Mucosa of stomach (tissue), 1 donor: ENCODE data around the gene A2ML1.
"Not testable (repeated sequence)": the region's sequence is repeated elsewhere in the genome, so short reads cannot be mapped to it uniquely, and the experiment has no call there.

Source experiments
- H3K27me3 ChIP-seq: one replicate; pipeline ENCODE4 v1.7.0; 2013; ENCODE audit warnings: mild to moderate bottlenecking, low read length; ENCODE audit not compliant: control insufficient read depth, insufficient read depth
- H3K36me3 ChIP-seq: one replicate; pipeline ENCODE4 v1.7.0; 2013; ENCODE audit warnings: low read length; ENCODE audit not compliant: control insufficient read depth, insufficient read depth
- H3K4me1 ChIP-seq: one replicate; pipeline ENCODE4 v1.7.0; 2013; ENCODE audit warnings: mild to moderate bottlenecking, low read length; ENCODE audit not compliant: control insufficient read depth, insufficient read depth
- H3K4me3 ChIP-seq: one replicate; pipeline ENCODE4 v1.7.0; 2013; ENCODE audit warnings: low read length
- H3K9ac ChIP-seq: one replicate; pipeline ENCODE4 v1.7.0; 2013; ENCODE audit warnings: mild to moderate bottlenecking, low read length, moderate library complexity
- H3K9me3 ChIP-seq: one replicate; pipeline ENCODE4 v1.7.0; 2013; ENCODE audit warnings: mild to moderate bottlenecking, low read length, moderate library complexity; ENCODE audit not compliant: control insufficient read depth
- donor health status: Pancreatic carcinoma.

A2ML1 gene

DNA sequence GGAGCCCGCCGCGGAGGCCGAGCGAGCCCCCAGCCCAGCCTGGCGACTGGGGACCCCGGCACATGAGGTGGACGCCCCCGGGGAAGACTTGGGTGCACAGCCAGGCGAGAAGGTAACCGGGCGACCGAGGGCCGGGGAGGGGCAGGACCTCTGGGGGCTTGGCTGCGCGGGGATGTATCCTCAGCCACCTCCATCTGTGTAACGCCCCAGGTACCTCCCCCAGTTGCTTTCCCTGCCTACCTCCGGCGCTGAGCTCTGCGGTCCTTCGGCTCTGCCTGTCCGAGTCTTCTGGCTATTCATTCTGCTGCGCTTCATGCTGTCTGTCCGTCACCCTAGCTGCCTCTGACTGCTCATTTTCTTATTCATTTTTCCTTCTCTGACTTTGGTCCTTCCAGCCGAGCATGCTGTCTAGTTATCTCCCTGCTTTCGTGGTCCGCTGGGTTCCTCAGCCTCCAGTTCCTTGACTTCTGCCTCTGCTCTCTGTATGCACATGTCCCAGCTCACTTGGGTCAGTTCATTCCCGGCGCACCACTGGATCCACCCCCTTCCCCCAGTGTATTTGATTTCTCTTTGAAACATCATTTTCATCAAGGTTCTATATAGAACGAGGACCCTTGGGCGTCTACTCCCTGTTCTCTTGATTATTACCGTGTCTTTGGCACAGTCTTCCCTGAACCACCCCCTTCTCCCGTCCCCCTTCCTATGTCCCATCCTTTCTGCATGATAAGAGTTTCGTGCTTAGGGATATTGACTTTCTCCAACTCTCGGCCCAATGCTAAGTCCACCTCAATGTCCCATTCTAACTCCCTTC lies 92.5 kb downstream of the A2ML1 start:
- no peaks in the 10 kb centered on the region for H3K27me3 ChIP-seq
- H3K9ac ChIP-seq: peak overlapping the region; percentile 67
- no peaks in the 10 kb centered on the region for H3K36me3 ChIP-seq
- H3K9me3 ChIP-seq: no peaks in the 10 kb centered on the region
- peak overlapping the region; percentile 71 for H3K4me3 ChIP-seq
- peaks cover 19% of the 10 kb centered on the region for H3K4me1 ChIP-seq

DNA sequence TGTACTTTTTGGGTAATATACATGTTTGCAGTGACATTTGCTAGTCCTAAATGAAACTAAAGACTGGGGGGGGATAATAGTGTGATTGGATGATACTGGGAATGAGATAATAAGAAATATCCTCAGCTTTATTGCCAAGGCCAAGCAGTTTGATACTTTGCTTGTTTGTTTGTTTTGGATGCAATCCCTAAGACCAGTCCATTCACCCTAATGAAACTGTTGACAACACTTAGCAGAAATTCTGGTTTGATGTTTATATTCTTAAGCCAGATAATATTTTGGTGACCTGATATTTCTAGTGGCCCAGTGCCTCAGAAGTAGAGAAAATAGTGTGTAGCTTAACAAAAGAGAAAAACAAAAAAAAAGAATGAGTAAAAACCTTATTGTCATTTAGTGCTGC lies 93.7 kb downstream of the A2ML1 start:
- Histone ChIP-seq H3K4me1 (peaks cover 19% of the 10 kb centered on the region), H3K9me3 (no peaks in the 10 kb centered on the region), H3K9ac (no peak overlapping the region), H3K36me3 (no peaks in the 10 kb centered on the region), H3K4me3 (no peak overlapping the region), H3K27me3 (no peaks in the 10 kb centered on the region)

DNA sequence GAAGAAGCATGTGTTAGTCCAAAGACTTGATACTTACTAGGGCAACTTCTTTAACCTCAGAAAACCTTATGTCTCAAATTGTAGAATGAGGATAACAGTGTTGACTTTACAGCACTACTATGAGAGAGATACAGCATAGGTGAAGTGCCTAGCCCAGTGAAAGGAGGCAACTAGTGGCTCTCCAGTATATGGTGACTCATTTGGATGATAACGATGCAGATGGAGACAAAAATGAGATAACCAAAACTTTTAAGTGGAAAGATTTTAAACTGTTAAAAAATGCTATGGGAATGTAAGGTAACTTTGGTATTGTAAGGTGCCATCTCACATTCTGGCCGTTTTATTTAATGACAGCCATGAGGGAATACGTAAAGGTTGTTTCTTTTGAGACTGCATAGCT lies 94.6 kb downstream of the A2ML1 start:
- Histone ChIP-seq H3K27me3 (no peaks in the 10 kb centered on the region), H3K36me3 (no peaks in the 10 kb centered on the region), H3K9me3 (no peaks in the 10 kb centered on the region), H3K4me3 (no peak overlapping the region), H3K4me1 (peaks cover 19% of the 10 kb centered on the region), H3K9ac (no peak overlapping the region)

DNA sequence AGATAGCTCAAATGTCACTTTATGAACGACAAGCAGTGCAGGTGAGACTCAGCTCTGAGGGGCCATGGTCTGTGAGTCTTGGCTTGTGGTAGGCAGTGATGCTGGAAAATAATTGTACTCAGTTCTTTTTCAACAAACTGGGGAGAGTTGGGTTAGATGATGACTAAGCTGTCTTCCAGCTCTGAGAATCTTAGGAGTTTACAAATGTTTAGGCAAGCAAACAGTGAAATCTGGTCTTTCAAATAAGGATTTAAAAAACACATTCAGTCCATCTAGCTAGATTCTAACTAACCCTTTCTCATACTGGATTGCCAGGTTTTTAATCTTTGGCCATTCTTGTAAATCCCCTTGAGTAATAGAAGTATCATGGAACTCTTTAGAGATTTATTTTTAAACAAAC lies 95.3 kb downstream of the A2ML1 start:
- peaks cover 18% of the 10 kb centered on the region for H3K4me1 ChIP-seq
- no peak overlapping the region for H3K4me3 ChIP-seq
- no peaks in the 10 kb centered on the region for H3K27me3 ChIP-seq
- H3K36me3 ChIP-seq: no peaks in the 10 kb centered on the region
- H3K9ac ChIP-seq: no peak overlapping the region
- H3K9me3 ChIP-seq: no peaks in the 10 kb centered on the region

DNA sequence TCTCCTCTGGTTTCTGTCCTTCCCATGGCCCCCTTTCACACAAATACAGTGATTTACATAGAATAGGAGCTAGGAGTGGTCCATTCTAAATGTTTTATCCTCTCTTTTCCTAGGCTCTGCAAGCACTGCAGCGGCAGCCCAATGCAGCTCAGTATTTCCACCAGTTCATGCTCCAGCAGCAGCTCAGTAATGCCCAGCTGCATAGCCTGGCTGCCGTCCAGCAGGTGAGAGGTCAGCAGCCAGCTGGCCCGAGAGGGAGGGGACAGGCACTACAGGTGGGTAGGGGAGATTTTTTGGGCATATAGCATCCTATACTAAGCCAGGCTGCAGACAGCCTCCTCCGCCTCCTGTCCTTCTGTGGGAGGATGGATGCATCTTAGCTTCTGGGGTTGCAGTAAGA lies 97.2 kb downstream of the A2ML1 start:
- H3K9me3 ChIP-seq, H3K4me3 ChIP-seq, H3K9ac ChIP-seq, H3K4me1 ChIP-seq, H3K27me3 ChIP-seq, H3K36me3 ChIP-seq: not testable (repeated sequence)

DNA sequence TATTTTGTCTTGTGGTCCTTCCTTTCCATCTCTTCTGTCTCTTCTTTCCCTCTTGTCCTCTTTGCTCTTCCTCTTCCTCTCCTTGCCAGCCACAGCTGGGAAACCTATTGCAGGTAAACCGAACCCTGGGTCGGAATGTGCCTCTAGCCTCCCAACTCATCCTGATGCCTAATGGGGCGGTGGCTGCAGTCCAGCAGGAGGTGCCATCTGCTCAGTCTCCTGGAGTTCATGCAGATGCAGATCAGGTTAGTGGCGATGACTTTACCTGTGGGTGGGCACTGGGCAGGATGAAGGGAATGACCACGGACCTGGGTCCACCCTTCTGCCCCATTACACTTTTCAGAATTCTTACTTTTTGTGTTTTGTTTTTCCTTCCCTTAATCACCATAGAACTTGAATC lies 100.1 kb downstream of the A2ML1 start:
- Histone ChIP-seq H3K4me3 (no peak overlapping the region), H3K9me3 (no peaks in the 10 kb centered on the region), H3K4me1 (no peaks in the 10 kb centered on the region), H3K27me3 (no peaks in the 10 kb centered on the region), H3K9ac (no peak overlapping the region), H3K36me3 (no peaks in the 10 kb centered on the region)
